Osteoblast (primary cell): Measurements from ENCODE around the gene AOC2. TPM values are rescaled to one million over a fixed set of nuclear protein-coding genes. Genes with fewer than 3 reads are reported as not detected.
"Not testable (repeated sequence)": the region's sequence is repeated elsewhere in the genome, so short reads cannot be mapped to it uniquely, and the experiment has no call there.

Experiments
- DNase-seq: peaks from one replicate; pipeline ENCODE4 v3.0.0; 2011; ENCODE audit warnings: low spot score, mixed read lengths; ENCODE audit not compliant: insufficient read length; ENCODE audit errors: missing footprints
- H2AFZ ChIP-seq: 2 replicates; pipeline ENCODE4 v1.6.0; 2011; ENCODE audit warnings: mild to moderate bottlenecking, low read length
- H3K27ac ChIP-seq: 2 replicates; pipeline ENCODE4 v1.5.1; 2011; ENCODE audit warnings: mild to moderate bottlenecking, low read depth, low read length, moderate library complexity
- H3K27me3 ChIP-seq: 2 replicates; pipeline ENCODE4 v1.6.0; 2012; ENCODE audit warnings: mild to moderate bottlenecking, control low read depth, inconsistent platforms, low read length, moderate library complexity; ENCODE audit not compliant: insufficient read depth
- H3K36me3 ChIP-seq: 2 replicates; pipeline ENCODE4 v1.5.1; 2011; ENCODE audit warnings: mild to moderate bottlenecking, low read length, control low read depth, moderate library complexity; ENCODE audit not compliant: insufficient read depth
- H3K4me1 ChIP-seq: 2 replicates; pipeline ENCODE4 v1.5.1; 2011; ENCODE audit warnings: mild to moderate bottlenecking, low read length, control low read depth, moderate library complexity; ENCODE audit not compliant: insufficient read depth
- H3K4me2 ChIP-seq: 2 replicates; pipeline ENCODE4 v1.6.0; 2011; ENCODE audit warnings: mild to moderate bottlenecking, low read length; ENCODE audit not compliant: insufficient read depth
- H3K4me3 ChIP-seq: fragments of 200-600 bp; sonication (generic); 3 replicates; pipeline ENCODE4 v1.5.1; 2012; ENCODE audit warnings: mild to moderate bottlenecking, low read length, inconsistent platforms; ENCODE audit not compliant: insufficient read depth
- H3K79me2 ChIP-seq: 2 replicates; pipeline ENCODE4 v1.6.0; 2012; ENCODE audit warnings: mild to moderate bottlenecking, low read length, control low read depth, inconsistent platforms; ENCODE audit not compliant: insufficient read depth
- H3K9me3 ChIP-seq: 2 replicates; pipeline ENCODE4 v1.5.1; 2011; ENCODE audit warnings: low read depth, low read length, control low read depth
- H4K20me1 ChIP-seq: 2 replicates; pipeline ENCODE4 v1.6.0; 2012; ENCODE audit warnings: mild to moderate bottlenecking, low read length, control low read depth; ENCODE audit not compliant: insufficient read depth
- total RNA-seq: library from RNA; depleted of rRNA; stranded (reverse); fragments of >200 nt; gene quantifications from 2 replicates; pipeline ENCODE4 v1.2.3, GENCODE V29; 2012
- TF ChIP-seq, protein P1 (sequence below): IDR thresholded peaks from 2 replicates; pipeline ENCODE4 v1.5.1; 2011; ENCODE audit warnings: mild to moderate bottlenecking, low read depth, low read length, moderate library complexity; ENCODE audit errors: extremely low read depth

AOC2 gene
- total RNA-seq, 1 donor, result 0.72 TPM

- TF ChIP-seq, protein P1, sequence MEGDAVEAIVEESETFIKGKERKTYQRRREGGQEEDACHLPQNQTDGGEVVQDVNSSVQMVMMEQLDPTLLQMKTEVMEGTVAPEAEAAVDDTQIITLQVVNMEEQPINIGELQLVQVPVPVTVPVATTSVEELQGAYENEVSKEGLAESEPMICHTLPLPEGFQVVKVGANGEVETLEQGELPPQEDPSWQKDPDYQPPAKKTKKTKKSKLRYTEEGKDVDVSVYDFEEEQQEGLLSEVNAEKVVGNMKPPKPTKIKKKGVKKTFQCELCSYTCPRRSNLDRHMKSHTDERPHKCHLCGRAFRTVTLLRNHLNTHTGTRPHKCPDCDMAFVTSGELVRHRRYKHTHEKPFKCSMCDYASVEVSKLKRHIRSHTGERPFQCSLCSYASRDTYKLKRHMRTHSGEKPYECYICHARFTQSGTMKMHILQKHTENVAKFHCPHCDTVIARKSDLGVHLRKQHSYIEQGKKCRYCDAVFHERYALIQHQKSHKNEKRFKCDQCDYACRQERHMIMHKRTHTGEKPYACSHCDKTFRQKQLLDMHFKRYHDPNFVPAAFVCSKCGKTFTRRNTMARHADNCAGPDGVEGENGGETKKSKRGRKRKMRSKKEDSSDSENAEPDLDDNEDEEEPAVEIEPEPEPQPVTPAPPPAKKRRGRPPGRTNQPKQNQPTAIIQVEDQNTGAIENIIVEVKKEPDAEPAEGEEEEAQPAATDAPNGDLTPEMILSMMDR, result no peak
- no peak for DNase-seq
- Histone ChIP-seq H3K4me3 (no peak overlapping the region), H3K4me2 (no peak overlapping the region), H3K36me3 (no peaks in the 10 kb centered on the region), H4K20me1 (no peaks in the 10 kb centered on the region), H3K79me2 (no peaks in the 10 kb centered on the region), H3K27me3 (peaks cover 5% of the 10 kb centered on the region), H3K4me1 (peaks cover 12% of the 10 kb centered on the region), H3K9me3 (no peaks in the 10 kb centered on the region), H2AFZ (no peak overlapping the region), H3K27ac (no peak overlapping the region)
Observed at GRCh38 chr17:42865638-42866094, 21.3 kb downstream of the AOC2 start.

DNA sequence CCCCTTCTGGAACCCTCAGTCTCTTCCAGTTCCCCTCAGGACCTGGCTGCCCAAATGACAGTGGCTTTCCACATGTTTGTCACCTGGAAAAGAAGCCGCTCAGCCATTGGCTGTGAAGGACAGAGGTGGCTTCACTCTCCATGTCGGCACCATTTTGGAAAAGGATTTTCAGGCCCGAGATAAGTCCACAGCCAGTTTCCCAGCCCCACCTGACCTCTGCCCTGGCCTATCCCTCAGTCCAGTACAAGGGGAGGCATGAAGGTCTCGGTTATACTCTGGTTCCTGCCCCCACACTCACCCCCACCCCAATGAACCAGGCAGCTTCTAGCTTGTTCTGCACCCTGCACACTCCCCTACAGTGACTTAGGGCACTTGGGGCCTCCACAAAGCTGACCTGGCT, 21.8 kb downstream of the AOC2 start:
- TF ChIP-seq, protein P1, result no peak
- no peak overlapping the region for H2AFZ ChIP-seq
- H3K27me3 ChIP-seq, result peaks cover 5% of the 10 kb centered on the region
- no peaks in the 10 kb centered on the region for H3K36me3 ChIP-seq
- H3K9me3 ChIP-seq, result peaks cover 2% of the 10 kb centered on the region
- H3K4me3 ChIP-seq, result no peak overlapping the region
- no peak overlapping the region for H3K4me2 ChIP-seq
- peaks cover 12% of the 10 kb centered on the region for H3K4me1 ChIP-seq
- no peak for DNase-seq
- H3K27ac ChIP-seq, result no peak overlapping the region
- H3K79me2 ChIP-seq, result no peaks in the 10 kb centered on the region
- no peaks in the 10 kb centered on the region for H4K20me1 ChIP-seq

DNA sequence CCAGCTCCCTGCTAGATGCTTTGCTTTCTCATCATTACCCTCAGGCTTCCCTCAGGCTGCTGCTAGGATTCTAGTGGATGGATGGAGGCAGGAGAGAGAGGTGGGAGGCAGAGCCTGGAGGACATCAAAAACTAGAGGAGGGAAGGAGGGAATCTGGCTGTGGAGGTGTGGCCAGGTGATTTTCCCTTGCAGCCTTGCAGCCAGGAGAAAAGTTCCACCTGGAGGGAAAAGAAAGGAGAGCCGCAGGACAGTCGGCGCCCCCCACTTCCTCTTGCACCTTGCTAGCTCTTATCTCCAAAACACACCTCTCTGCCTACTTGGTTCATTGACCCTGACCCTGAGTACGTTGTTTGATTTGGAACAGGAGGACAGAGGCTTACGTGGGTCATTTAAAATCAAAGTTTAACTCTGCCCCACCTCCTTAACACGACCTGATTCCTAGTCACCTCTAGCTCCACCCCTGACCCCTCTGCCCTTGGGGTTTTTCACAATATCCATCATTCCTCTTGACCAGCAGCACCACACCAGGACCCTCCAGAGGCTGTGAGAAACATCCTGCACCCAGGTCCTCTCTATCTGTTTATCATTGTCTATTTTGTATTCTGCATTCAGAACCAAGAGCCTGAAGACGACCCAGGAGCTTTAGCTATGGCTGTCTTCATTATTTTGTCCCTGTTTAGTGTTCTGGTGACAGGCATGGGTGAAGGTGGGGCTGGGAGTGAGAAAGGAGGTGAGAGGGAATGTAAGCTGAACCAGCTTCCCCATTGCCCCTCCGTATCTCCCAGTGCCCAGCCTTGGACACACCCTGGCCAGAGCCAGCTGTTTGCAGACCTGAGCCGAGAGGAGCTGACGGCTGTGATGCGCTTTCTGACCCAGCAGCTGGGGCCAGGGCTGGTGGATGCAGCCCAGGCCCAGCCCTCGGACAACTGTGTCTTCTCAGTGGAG, 22.5 kb downstream of the AOC2 start:
- no peaks in the 10 kb centered on the region for H3K79me2 ChIP-seq
- H3K36me3 ChIP-seq, result no peaks in the 10 kb centered on the region
- peaks cover 2% of the 10 kb centered on the region for H3K9me3 ChIP-seq
- H3K27ac ChIP-seq, result no peak overlapping the region
- TF ChIP-seq, protein P1, result no peak
- H3K4me1 ChIP-seq, result peaks cover 12% of the 10 kb centered on the region
- no peak overlapping the region for H2AFZ ChIP-seq
- H3K27me3 ChIP-seq, result peaks cover 9% of the 10 kb centered on the region
- no peak overlapping the region for H3K4me2 ChIP-seq
- no peak for DNase-seq
- no peak overlapping the region for H3K4me3 ChIP-seq
- no peaks in the 10 kb centered on the region for H4K20me1 ChIP-seq

GRCh38 chr17:42867694-42868261, 23.4 kb downstream of the AOC2 start:
- H3K36me3 ChIP-seq, H3K9me3 ChIP-seq, H3K4me3 ChIP-seq, DNase-seq, H3K79me2 ChIP-seq, H3K27ac ChIP-seq, H2AFZ ChIP-seq, H3K27me3 ChIP-seq, H3K4me2 ChIP-seq, H4K20me1 ChIP-seq: not testable (repeated sequence)
- H3K4me1 ChIP-seq, result peaks cover 12% of the 10 kb centered on the region
